Trophoblast cell (in vitro differentiated cells and primary cell): ENCODE results near the gene DKK3.
A peak's percentile ranks its signal among the peaks of the same experiment; 100 is the strongest.

Source experiments
- DNase-seq, 2 donors: peaks; one replicate each; pipeline ENCODE4 v3.0.0-alpha.2; 2016
- H2AFZ ChIP-seq: 2 replicates; pipeline ENCODE4 v1.6.1; 2013; ENCODE audit warnings: low read length, moderate library complexity, mild to moderate bottlenecking; ENCODE audit not compliant: insufficient read depth, poor library complexity
- H2AK5ac ChIP-seq: 2 replicates; pipeline ENCODE4 v1.6.1; 2013; ENCODE audit warnings: mild to moderate bottlenecking, low read length
- H2BK120ac ChIP-seq: 2 replicates; pipeline ENCODE4 v1.6.1; 2013; ENCODE audit warnings: low read length, mild to moderate bottlenecking, moderate library complexity; ENCODE audit not compliant: insufficient read depth, poor library complexity
- H2BK12ac ChIP-seq: 2 replicates; pipeline ENCODE4 v1.6.1; 2013; ENCODE audit warnings: mild to moderate bottlenecking, low read length, moderate library complexity
- H2BK5ac ChIP-seq: 2 replicates; pipeline ENCODE4 v1.6.1; 2013; ENCODE audit warnings: low read length, low read depth, moderate library complexity, mild to moderate bottlenecking; ENCODE audit not compliant: poor library complexity
- H3K14ac ChIP-seq: 2 replicates; pipeline ENCODE4 v1.6.1; 2013; ENCODE audit warnings: mild to moderate bottlenecking, low read length
- H3K18ac ChIP-seq: 2 replicates; pipeline ENCODE4 v1.6.1; 2013; ENCODE audit warnings: mild to moderate bottlenecking, low read length
- H3K23ac ChIP-seq: 2 replicates; pipeline ENCODE4 v1.6.1; 2013; ENCODE audit warnings: low read length
- H3K27ac ChIP-seq: 2 replicates; pipeline ENCODE4 v1.5.1; 2013; ENCODE audit warnings: low read depth, mild to moderate bottlenecking, inconsistent platforms, low read length, moderate library complexity
- H3K27me3 ChIP-seq: 2 replicates; pipeline ENCODE4 v1.6.1; 2013; ENCODE audit warnings: inconsistent platforms, mild to moderate bottlenecking, low read length, moderate library complexity; ENCODE audit not compliant: insufficient read depth
- H3K36me3 ChIP-seq, 2 experiments: 1 replicate in 1 of 2; 2 replicates in 1 of 2; pipeline ENCODE4 v1.6.1; 2013; ENCODE audit warnings: low read length in 2 of 2, mild to moderate bottlenecking in 2 of 2, moderate library complexity in 1 of 2; ENCODE audit not compliant: insufficient read depth in 2 of 2, control insufficient read depth in 1 of 2
- H3K4ac ChIP-seq: 2 replicates; pipeline ENCODE4 v1.6.1; 2013; ENCODE audit warnings: low read depth, mild to moderate bottlenecking, low read length, moderate library complexity
- H3K4me1 ChIP-seq, 2 experiments: 1 replicate in 1 of 2; 2 replicates in 1 of 2; pipeline ENCODE4 v1.6.1; 2013; ENCODE audit warnings: low read length in 2 of 2, mild to moderate bottlenecking in 2 of 2, moderate library complexity in 1 of 2; ENCODE audit not compliant: insufficient read depth in 2 of 2, control insufficient read depth in 1 of 2
- H3K4me2 ChIP-seq: 2 replicates; pipeline ENCODE4 v1.6.1; 2013; ENCODE audit warnings: inconsistent platforms, mild to moderate bottlenecking, low read length, moderate library complexity
- H3K4me3 ChIP-seq: 2 replicates; pipeline ENCODE4 v1.5.1; 2013; ENCODE audit warnings: mild to moderate bottlenecking, low read depth, low read length, inconsistent platforms
- H3K79me1 ChIP-seq: one replicate; pipeline ENCODE4 v1.6.1; 2013; ENCODE audit warnings: low read length
- H3K79me2 ChIP-seq: 2 replicates; pipeline ENCODE4 v1.6.1; 2013; ENCODE audit warnings: low read length, mild to moderate bottlenecking; ENCODE audit not compliant: control insufficient read depth, insufficient read depth, poor library complexity
- H3K9ac ChIP-seq: 2 replicates; pipeline ENCODE4 v1.6.1; 2013; ENCODE audit warnings: mild to moderate bottlenecking, low read length
- H3K9me3 ChIP-seq: 2 replicates; pipeline ENCODE4 v1.6.1; 2013; ENCODE audit warnings: low read depth, mild to moderate bottlenecking, control low read depth, inconsistent platforms, low read length; ENCODE audit not compliant: insufficient read depth
- H4K12ac ChIP-seq: 2 replicates; pipeline ENCODE4 v1.6.1; 2013; ENCODE audit warnings: low read depth, mild to moderate bottlenecking, low read length, moderate library complexity
- H4K8ac ChIP-seq: 2 replicates; pipeline ENCODE4 v1.6.1; 2013; ENCODE audit warnings: low read depth, mild to moderate bottlenecking, low read length, moderate library complexity
- H4K91ac ChIP-seq: one replicate; pipeline ENCODE4 v1.6.1; 2013; ENCODE audit warnings: low read depth, mild to moderate bottlenecking, low read length, moderate library complexity
- WGBS: extraction: QIAGEN DNeasy Blood & Tissue Kit; methylation state at CpG from one replicate; pipeline ENCODE4 v1.1.7; 2013; ENCODE audit warnings: missing lambda C conversion rate; ENCODE audit not compliant: insufficient read length, insufficient coverage; ENCODE audit errors: extremely low coverage; 5-methylcytosine and 5-hydroxymethylcytosine counted together

Gene DKK3

DNA sequence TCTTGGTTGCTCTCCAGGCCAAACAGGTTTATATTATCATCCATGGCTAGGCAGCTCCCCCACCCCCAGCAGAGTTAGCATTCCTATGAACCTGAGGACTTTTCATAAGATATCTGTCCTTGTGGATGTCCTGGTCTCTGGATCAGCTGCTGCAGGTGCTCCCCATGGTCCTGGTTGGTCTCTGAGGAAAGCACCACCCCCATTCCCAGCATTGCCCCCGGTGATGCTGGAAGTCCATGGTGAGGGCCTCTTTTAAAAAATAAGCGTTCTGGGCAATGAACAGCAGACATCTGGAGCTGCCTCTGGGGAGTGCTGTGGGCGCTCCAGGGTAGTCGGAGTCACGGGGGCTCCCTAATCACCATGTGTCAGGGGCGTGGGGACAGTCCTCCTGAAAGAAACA lies 26.6 kb downstream of the DKK3 start:
- Histone ChIP-seq H4K8ac (no peak overlapping the region), H3K79me1 (peaks cover 16% of the 10 kb centered on the region), H3K4me3 (no peak overlapping the region), H3K18ac (no peak overlapping the region), H4K12ac (no peak overlapping the region), H2BK120ac (no peak overlapping the region), H3K9me3 (peaks cover 2% of the 10 kb centered on the region), H2BK5ac (no peak overlapping the region), H3K36me3 (peaks cover 7% of the 10 kb centered on the region in 2 experiments), H3K4me2 (no peak overlapping the region), H3K27ac (no peak overlapping the region), H2AK5ac (no peak overlapping the region), H3K27me3 (no peaks in the 10 kb centered on the region), H3K23ac (no peak overlapping the region), H3K14ac (no peak overlapping the region), H2AFZ (no peak overlapping the region), H3K4ac (no peak overlapping the region), H3K79me2 (peaks cover 2% of the 10 kb centered on the region), H4K91ac (no peak overlapping the region), H2BK12ac (no peak overlapping the region), H3K9ac (no peak overlapping the region), H3K4me1 (peaks cover 36 to 38% of the 10 kb centered on the region in 2 experiments)
- DNase-seq, result no peak
- no CpG with 5 or more reads among the region's 6 CpGs for WGBS

DNA sequence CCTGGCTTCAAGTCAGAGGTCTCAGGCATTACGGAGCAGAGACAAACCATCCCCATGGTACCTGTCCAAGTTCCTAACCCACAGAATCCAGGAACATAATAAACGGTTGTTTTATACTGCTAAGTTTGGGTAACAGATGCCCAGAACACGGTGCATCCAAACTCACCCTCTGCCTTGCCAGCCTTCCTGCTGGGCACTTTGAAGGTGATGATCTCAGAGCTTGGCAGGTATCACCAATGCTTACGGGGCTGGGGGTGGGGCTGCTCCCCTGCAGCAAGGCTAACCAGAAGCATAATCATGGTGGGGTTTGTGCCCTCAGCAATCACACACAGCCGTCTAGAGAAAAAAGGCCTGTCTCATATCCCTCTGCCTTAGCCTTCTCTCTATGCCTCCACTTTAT lies 27.1 kb downstream of the DKK3 start:
- Histone ChIP-seq H2BK5ac (no peak overlapping the region), H2BK120ac (no peak overlapping the region), H3K79me1 (peaks cover 19% of the 10 kb centered on the region)

DNA sequence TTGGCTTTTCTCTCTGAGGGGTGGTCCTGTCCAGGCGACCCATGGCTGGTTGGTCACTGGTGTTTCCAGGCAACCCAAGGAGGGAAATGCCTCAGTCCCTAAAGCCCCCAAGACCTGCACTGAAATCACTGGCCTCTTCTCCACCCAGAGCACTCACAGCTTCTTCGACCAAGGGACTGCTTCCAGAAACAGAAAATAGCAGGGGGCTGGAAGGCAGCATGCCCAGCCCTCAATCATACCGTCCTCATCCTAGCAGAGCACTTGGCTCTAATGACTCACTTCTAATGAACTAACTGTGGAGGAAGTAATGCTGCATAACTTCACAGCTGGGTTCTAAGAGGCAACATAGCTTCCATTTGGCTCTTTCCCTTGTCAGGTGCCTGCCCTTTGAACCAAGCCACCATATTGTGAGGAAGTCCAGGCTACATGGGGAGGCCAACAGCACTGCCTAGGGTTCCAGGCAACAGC lies 27.6 kb downstream of the DKK3 start:
- Histone ChIP-seq H3K14ac (no peak overlapping the region), H3K4me2 (no peak overlapping the region), H3K4ac (no peak overlapping the region), H3K18ac (no peak overlapping the region), H3K4me1 (peaks cover 41 to 46% of the 10 kb centered on the region in 2 experiments), H3K79me1 (peaks cover 23% of the 10 kb centered on the region), H3K4me3 (no peak overlapping the region), H3K79me2 (peaks cover 5% of the 10 kb centered on the region), H3K9ac (no peak overlapping the region), H2BK5ac (no peak overlapping the region), H2AFZ (no peak overlapping the region), H3K9me3 (peaks cover 2% of the 10 kb centered on the region), H3K27ac (no peak overlapping the region), H2AK5ac (no peak overlapping the region), H4K91ac (no peak overlapping the region), H3K36me3 (peaks cover 7% of the 10 kb centered on the region in 2 experiments), H4K8ac (no peak overlapping the region), H2BK12ac (no peak overlapping the region), H3K27me3 (no peaks in the 10 kb centered on the region), H2BK120ac (no peak overlapping the region), H4K12ac (no peak overlapping the region), H3K23ac (no peak overlapping the region)
- no peak for DNase-seq
- WGBS, result no CpG with 5 or more reads among the region's 3 CpGs

More for the DNA sequence above, 27.1 kb downstream of the DKK3 start:
- Histone ChIP-seq H3K27ac (no peak overlapping the region), H3K4ac (no peak overlapping the region), H3K4me2 (no peak overlapping the region), H4K12ac (no peak overlapping the region), H2BK12ac (no peak overlapping the region), H3K9ac (no peak overlapping the region), H3K14ac (no peak overlapping the region), H4K91ac (no peak overlapping the region), H3K79me2 (peaks cover 5% of the 10 kb centered on the region), H3K27me3 (no peaks in the 10 kb centered on the region), H3K23ac (no peak overlapping the region), H4K8ac (no peak overlapping the region), H3K18ac (no peak overlapping the region), H3K4me1 (peaks cover 41 to 42% of the 10 kb centered on the region in 2 experiments), H3K4me3 (no peak overlapping the region), H2AK5ac (no peak overlapping the region), H3K9me3 (peaks cover 2% of the 10 kb centered on the region), H3K36me3 (peaks cover 7% of the 10 kb centered on the region in 2 experiments), H2AFZ (no peak overlapping the region)
- no peak for DNase-seq
- WGBS, result no CpG with 5 or more reads among the region's 5 CpGs

DNA sequence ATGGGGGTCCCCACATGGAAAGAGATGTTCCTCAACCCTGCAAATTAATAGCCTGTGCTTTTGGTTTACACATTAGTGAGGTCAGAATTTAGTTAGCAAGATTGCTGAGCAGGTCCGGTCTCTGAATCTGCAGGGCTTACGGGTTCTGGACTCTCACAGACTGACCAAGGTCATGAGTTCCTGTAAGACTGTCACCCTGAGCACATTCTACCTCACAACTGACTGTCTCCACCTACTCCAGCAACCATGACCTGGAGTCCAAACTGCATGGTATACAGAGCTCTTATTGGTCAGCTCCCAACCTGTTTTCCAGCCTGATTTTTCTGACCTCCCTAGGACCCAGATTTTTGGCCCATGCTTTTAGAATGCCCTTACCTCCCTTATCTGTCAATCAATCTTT lies 28.2 kb downstream of the DKK3 start:
- peaks cover 23% of the 10 kb centered on the region for H3K79me1 ChIP-seq
- peak overlapping the region; percentile 10 for H2BK120ac ChIP-seq
- no peak overlapping the region for H3K14ac ChIP-seq
- H3K27me3 ChIP-seq, result no peaks in the 10 kb centered on the region
- DNase-seq, result no peak
- H3K4me2 ChIP-seq, result no peak overlapping the region
- H3K18ac ChIP-seq, result no peak overlapping the region
- H2AK5ac ChIP-seq, result no peak overlapping the region
- H4K12ac ChIP-seq, result no peak overlapping the region
- no peak overlapping the region for H2AFZ ChIP-seq
- no CpG with 5 or more reads among the region's 2 CpGs for WGBS
- H2BK12ac ChIP-seq, result no peak overlapping the region
- H4K8ac ChIP-seq, result no peak overlapping the region
- peaks cover 5% of the 10 kb centered on the region for H3K79me2 ChIP-seq
- no peak overlapping the region for H2BK5ac ChIP-seq
- H3K27ac ChIP-seq, result peak overlapping the region; percentile 29
- peaks cover 2% of the 10 kb centered on the region for H3K9me3 ChIP-seq
- H3K23ac ChIP-seq, result no peak overlapping the region
- no peak overlapping the region for H3K9ac ChIP-seq
- H4K91ac ChIP-seq, result no peak overlapping the region
- no peak overlapping the region for H3K4ac ChIP-seq
- H3K4me3 ChIP-seq, result no peak overlapping the region
- peaks cover 7 to 11% of the 10 kb centered on the region in 2 experiments for H3K36me3 ChIP-seq
- H3K4me1 ChIP-seq, result peaks cover 41 to 50% of the 10 kb centered on the region in 2 experiments
